ENCODE measurements around the gene WAPL.

WAPL gene

DNA sequence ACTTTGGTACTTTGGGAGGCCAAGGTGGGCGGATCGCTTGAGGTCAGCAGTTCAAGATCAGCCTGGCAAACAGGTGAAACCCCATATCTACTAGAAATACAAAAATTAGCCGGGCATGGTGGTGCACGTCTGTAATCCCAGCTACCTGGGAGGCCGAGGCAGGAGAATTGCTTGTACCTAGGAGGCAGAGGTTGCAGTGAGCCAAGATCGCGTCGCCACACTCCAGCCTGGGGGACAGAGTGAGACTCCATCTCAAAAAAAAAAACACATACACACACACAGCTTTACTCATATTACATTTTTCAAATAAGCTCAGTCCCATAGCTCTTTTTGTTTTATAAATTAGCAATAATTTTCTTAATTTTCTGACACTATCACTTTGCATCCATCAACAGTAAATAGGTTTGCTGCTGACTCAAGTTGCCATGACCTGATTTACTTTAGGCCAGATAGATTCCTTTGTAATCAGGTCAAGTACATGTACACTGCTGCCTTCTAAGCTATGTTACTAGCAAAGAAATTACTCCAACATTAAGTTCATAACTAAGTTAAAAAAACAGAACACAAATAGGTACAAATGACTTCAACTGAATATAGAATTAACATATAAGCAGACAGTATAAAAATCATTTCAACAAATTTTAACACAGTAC, 31.5 kb downstream of the WAPL start:
- intact Hi-C loops (cut with DNase I; ENCODE audit: low total_unique reads) = no loop called here

DNA sequence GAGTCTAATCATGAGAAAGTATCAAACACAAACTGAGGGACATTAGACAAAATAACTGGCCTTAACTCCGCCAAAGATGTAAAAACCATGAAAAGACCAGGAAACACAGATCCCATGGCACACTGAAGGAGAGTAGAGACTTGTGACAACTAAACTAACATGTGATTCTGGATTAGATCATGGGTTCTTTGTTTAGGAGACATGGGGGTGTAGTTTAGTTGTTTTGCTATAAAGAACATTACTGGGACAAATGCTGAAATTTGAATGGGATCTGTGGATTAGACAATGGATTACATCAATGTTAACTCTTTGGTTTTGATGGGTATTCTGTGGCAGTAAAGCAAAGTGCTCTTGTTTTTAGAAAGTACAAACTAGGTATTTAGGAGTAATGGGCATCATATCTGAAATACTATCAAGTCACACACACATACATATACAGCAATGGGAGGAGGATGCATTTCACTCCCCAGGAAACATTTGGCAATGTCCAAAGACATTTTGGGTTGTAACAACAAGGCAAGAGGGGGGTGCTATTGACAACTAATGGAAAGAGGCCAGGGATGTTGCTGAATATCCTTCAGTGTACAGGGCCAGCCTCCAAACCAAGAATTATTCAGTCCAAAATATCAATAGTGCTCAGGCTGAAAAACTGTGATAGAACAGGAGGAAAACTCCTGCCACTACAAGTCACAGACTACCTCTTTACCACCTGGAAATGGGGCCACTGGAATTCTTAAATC, 32.4 kb downstream of the WAPL start:
- Histone ChIP-seq H3K27ac (no peak overlapping the region), H3K27me3 (no peaks in the 10 kb centered on the region), H3K4me3 (no peak overlapping the region), H3K36me3 (peaks cover 4 to 42% (median 4%) of the 10 kb centered on the region in 3 donors), H3K9me3 (no peaks in the 10 kb centered on the region), H3K4me1 (no peaks in the 10 kb centered on the region)
- TF ChIP-seq, protein P1, sequence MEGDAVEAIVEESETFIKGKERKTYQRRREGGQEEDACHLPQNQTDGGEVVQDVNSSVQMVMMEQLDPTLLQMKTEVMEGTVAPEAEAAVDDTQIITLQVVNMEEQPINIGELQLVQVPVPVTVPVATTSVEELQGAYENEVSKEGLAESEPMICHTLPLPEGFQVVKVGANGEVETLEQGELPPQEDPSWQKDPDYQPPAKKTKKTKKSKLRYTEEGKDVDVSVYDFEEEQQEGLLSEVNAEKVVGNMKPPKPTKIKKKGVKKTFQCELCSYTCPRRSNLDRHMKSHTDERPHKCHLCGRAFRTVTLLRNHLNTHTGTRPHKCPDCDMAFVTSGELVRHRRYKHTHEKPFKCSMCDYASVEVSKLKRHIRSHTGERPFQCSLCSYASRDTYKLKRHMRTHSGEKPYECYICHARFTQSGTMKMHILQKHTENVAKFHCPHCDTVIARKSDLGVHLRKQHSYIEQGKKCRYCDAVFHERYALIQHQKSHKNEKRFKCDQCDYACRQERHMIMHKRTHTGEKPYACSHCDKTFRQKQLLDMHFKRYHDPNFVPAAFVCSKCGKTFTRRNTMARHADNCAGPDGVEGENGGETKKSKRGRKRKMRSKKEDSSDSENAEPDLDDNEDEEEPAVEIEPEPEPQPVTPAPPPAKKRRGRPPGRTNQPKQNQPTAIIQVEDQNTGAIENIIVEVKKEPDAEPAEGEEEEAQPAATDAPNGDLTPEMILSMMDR (IDR thresholded peaks at IDR 0.05) = no peak
- DNase-seq = no peak
- intact Hi-C loops (cut with DNase I; ENCODE audit: low total_unique reads) = no loop called here

More for the DNA sequence above, 31.5 kb downstream of the WAPL start:
- no peak for DNase-seq
- H3K4me1 ChIP-seq = no peaks in the 10 kb centered on the region
- TF ChIP-seq, protein P1 (IDR thresholded peaks at IDR 0.05) = no peak
- H3K27ac ChIP-seq = no peak overlapping the region
- peaks cover 4 to 33% (median 9%) of the 10 kb centered on the region in 3 donors for H3K36me3 ChIP-seq
- no peak overlapping the region for H3K4me3 ChIP-seq
- no peaks in the 10 kb centered on the region for H3K27me3 ChIP-seq
- H3K9me3 ChIP-seq = no peaks in the 10 kb centered on the region

DNA sequence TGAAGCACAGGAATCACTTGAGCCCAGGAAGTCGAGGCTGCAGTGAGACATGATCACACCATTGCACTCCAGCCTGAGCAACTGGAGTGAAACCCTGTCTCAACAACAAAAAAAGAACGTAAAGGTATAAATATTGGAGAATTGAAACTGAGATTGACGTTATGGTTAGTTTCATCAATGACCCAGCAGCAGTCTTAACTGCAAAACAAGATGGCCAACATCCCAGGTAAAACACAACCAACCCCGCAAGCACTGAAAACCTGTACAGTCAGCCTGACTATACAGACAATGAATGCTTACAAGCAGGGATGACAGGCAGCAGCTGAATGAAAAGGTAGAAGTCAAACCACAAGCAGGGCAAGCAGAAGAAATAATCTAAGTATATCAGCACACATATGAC, 34.7 kb downstream of the WAPL start:
- intact Hi-C loops (cut with DNase I; ENCODE audit: low total_unique reads) = no loop called here
- Histone ChIP-seq H3K4me1 (no peaks in the 10 kb centered on the region), H3K9me3 (no peaks in the 10 kb centered on the region), H3K4me3 (no peak overlapping the region), H3K27me3 (no peaks in the 10 kb centered on the region), H3K27ac (no peak overlapping the region), H3K36me3 (peaks cover 4 to 57% (median 11%) of the 10 kb centered on the region in 3 donors)
- DNase-seq = no peak
- TF ChIP-seq, protein P1 (IDR thresholded peaks at IDR 0.05) = no peak

DNA sequence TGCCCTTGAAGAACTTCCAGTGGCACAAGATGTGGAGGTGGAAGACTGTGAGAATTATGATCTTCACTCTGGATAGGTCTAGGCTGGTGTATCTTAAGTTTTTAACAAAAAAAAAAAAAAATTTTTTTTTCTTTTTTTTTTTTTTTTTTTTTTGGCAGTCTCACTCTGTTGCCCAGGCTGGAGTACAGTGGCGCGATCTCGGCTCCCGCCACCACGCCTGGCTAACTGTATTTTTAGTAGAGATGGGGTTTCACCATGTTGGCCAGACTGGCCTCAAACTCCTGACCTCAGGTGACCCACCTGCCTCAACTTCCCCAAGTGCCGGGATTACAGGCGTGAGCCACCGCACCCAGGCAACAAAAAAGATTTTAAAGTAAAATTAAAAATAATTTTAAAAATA, 37.9 kb downstream of the WAPL start:
- no peaks in the 10 kb centered on the region for H3K27me3 ChIP-seq
- no peak for DNase-seq

DNA sequence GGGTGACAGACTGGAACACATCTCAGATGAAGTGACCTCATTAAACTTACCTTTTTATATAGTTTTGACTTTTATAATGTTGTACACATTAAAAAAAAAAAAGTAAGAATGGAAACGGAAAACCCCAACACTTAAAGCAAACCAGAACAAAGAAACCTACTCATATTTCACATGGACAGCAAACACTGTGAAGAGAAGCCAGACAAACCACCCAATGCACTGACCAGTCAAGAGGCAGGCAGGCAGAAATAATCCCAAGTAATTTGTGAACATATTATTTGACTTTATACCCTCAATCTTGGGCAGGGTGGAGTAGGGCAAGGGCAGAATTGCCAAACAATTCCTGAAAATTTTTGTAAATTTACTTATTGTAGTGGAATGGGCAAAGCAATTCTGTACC, 39.8 kb downstream of the WAPL start:
- intact Hi-C loops (cut with DNase I; ENCODE audit: low total_unique reads) = no loop called here
- peaks cover 0 to 32% (median 21%) of the 10 kb centered on the region in 3 donors for H3K36me3 ChIP-seq

More for the DNA sequence above, 37.9 kb downstream of the WAPL start:
- H3K36me3 ChIP-seq = peaks cover 4 to 49% (median 13%) of the 10 kb centered on the region in 3 donors
- intact Hi-C loops (cut with DNase I; ENCODE audit: low total_unique reads) = no loop called here
- H3K9me3 ChIP-seq = no peaks in the 10 kb centered on the region
- no peaks in the 10 kb centered on the region for H3K4me1 ChIP-seq
- no peak overlapping the region for H3K27ac ChIP-seq
- TF ChIP-seq, protein P1 (IDR thresholded peaks at IDR 0.05) = no peak
- no peak overlapping the region for H3K4me3 ChIP-seq

More for the DNA sequence above, 39.8 kb downstream of the WAPL start:
- no peaks in the 10 kb centered on the region for H3K27me3 ChIP-seq
- DNase-seq = no peak
- TF ChIP-seq, protein P1 (IDR thresholded peaks at IDR 0.05) = no peak
- no peaks in the 10 kb centered on the region for H3K4me1 ChIP-seq
- no peak overlapping the region for H3K27ac ChIP-seq
- H3K4me3 ChIP-seq = no peak overlapping the region
- H3K9me3 ChIP-seq = no peaks in the 10 kb centered on the region

Measured in tibial artery (tissue), 4 donors.